ENCODE data around the gene GADD45G.

The GADD45G gene

DNA sequence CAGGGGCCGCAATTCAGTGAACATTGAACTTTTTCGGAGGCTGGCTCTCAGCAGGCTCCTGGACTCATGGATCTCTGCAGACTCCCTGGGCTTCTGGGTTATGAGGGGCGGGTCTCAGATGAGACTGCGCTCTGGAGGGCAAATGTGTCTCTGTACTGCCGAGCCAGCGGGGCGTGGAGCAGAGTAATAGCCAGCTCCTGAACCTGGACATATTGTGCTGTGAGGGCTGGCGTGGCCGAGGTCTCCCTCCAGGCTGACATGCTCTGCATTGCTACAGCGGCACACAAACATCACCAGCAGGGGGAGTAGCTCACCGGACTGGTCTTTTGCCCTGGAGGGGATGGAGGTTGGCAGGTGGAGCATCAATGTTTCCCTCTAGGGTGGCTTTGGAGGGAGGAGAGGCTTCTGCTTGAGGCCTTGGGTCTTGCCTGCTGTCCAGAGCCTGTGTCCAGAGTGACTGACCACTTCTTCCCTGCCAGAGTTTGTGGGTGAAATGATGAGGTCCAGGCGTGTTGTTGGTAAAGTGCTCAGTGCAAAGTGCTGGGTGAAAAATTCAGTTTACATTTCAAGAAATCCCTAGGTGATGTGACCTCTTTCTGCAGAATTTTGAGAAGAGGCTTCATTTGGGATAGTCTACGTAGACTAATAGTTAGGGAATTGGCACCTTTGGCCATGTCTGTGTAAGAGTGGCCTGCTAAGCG is 10.9 kb upstream of the GADD45G start:
- Histone ChIP-seq H3K9me3 (ENCODE audit: control insufficient read depth in 2 of 2, low read length in 2 of 2) (no peaks in the 10 kb centered on the region), H3K27ac (ENCODE audit: low read length) (no peak overlapping the region), H3K4me1 (ENCODE audit: control insufficient read depth, insufficient read depth, low read length) (no peaks in the 10 kb centered on the region), H3K9ac (ENCODE audit: low read length in 2 of 2) (no peak overlapping the region), H3K36me3 (ENCODE audit: control insufficient read depth in 2 of 2, insufficient read depth in 2 of 2, low read length in 2 of 2) (no peaks in the 10 kb centered on the region), H3K27me3 (ENCODE audit: control insufficient read depth in 1 of 2, insufficient read depth in 2 of 2, low read length in 2 of 2) (no peaks in the 10 kb centered on the region), H3K4me3 (ENCODE audit: low read length in 2 of 2) (no peak overlapping the region)

DNA sequence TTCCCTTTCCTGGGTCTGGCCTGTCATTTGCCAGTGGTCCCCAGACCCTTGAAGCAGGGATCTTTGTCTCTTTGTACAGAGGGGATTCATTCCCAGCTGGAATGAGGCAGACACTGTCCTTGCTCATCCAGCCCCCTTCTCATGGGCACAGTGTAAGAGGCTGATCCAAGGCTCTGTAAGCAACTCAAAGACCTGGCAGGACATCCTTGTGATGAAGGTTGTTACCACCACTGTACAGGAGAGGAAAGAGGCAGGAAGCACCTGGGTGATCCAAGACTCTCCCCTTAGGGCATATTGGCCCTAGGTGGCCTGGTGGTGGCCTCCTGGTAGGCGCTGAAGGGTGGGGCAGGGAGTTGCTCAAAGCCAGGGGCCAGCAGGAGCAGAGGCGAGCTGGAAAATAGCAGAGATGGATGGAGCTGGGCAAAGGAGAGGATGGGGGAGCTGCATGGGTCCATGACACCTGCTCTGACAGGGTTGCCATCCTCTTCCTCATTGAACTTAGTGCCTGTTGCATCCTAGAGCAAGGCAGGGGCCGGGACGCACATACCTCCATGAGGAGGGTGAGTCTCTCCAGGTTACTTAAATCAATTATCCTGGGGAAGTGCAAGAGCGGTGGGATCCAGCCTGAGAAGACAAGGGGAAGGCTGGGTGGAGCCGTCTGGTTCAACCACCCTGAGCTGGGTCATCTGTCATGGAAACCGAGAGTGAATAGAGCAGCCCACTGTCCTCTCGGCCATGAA is 9.8 kb upstream of the GADD45G start:
- no peaks in the 10 kb centered on the region for H3K27me3 ChIP-seq (ENCODE audit: control insufficient read depth in 1 of 2, insufficient read depth in 2 of 2, low read length in 2 of 2)
- no peak overlapping the region for H3K4me3 ChIP-seq (ENCODE audit: low read length in 2 of 2)
- no peaks in the 10 kb centered on the region for H3K4me1 ChIP-seq (ENCODE audit: control insufficient read depth, insufficient read depth, low read length)
- H3K36me3 ChIP-seq (ENCODE audit: control insufficient read depth in 2 of 2, insufficient read depth in 2 of 2, low read length in 2 of 2), result no peaks in the 10 kb centered on the region
- no peak overlapping the region for H3K9ac ChIP-seq (ENCODE audit: low read length in 2 of 2)
- no peaks in the 10 kb centered on the region for H3K9me3 ChIP-seq (ENCODE audit: control insufficient read depth in 2 of 2, low read length in 2 of 2)
- H3K27ac ChIP-seq (ENCODE audit: low read length), result no peak overlapping the region

DNA sequence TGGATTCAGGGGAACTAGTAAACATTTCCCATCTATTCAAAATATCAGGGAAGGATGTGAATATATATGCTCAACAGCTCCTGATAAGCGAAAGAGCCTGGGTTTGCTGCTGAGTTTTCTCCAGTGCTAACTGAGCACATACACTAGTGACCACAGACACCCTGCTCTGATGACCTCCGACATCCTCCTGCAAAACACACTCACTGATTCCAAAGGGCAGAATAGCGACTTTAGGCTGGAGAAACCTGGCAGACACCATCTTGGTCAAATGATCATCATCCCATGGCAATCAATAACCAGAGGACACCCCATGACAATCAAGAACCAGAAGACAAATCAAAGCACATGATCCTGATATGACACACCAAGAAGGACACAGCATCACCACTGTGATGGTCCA is 9.2 kb upstream of the GADD45G start:
- no peak overlapping the region for H3K27ac ChIP-seq (ENCODE audit: low read length)
- H3K36me3 ChIP-seq (ENCODE audit: control insufficient read depth in 2 of 2, insufficient read depth in 2 of 2, low read length in 2 of 2), result no peaks in the 10 kb centered on the region
- no peak overlapping the region for H3K9ac ChIP-seq (ENCODE audit: low read length in 2 of 2)
- no peaks in the 10 kb centered on the region for H3K27me3 ChIP-seq (ENCODE audit: control insufficient read depth in 1 of 2, insufficient read depth in 2 of 2, low read length in 2 of 2)
- no peaks in the 10 kb centered on the region for H3K9me3 ChIP-seq (ENCODE audit: control insufficient read depth in 2 of 2, low read length in 2 of 2)
- H3K4me3 ChIP-seq (ENCODE audit: low read length in 2 of 2), result no peak overlapping the region
- no peaks in the 10 kb centered on the region for H3K4me1 ChIP-seq (ENCODE audit: control insufficient read depth, insufficient read depth, low read length)

DNA sequence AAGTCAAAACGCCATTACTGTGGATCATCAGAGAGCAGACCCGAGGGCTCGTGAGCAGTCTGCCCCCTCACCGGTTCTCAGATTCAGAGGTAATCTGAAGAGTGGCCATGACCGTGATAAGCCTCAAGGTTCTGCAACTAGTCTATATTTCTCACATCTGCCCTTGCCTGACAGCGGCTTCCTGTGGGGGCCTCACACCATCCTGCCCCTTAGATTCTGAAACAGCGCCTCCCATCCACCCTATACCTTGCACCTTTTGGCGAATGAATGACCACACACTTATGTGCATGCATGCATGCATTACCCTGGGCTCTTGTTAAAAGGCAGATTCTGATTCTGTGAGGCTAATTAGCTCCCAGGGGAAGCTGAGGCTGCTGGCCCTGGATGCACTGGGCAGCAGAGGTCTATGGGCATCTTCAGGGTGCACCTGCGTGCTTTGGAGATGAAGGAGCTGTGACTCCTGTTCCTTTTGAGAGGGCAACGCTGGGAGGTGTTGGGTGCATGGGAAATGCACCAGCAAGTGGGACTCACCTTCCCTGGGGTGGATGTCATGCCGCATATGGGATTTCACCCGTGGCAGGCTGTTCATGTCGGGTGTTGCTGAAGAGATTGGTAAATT is 7.8 kb upstream of the GADD45G start:
- Histone ChIP-seq H3K36me3 (ENCODE audit: control insufficient read depth in 2 of 2, insufficient read depth in 2 of 2, low read length in 2 of 2) (no peaks in the 10 kb centered on the region), H3K9ac (ENCODE audit: low read length in 2 of 2) (no peak overlapping the region), H3K9me3 (ENCODE audit: control insufficient read depth in 2 of 2, low read length in 2 of 2) (no peaks in the 10 kb centered on the region), H3K4me3 (ENCODE audit: low read length in 2 of 2) (no peak overlapping the region), H3K27ac (ENCODE audit: low read length) (no peak overlapping the region), H3K4me1 (ENCODE audit: control insufficient read depth, insufficient read depth, low read length) (no peaks in the 10 kb centered on the region), H3K27me3 (ENCODE audit: control insufficient read depth in 1 of 2, insufficient read depth in 2 of 2, low read length in 2 of 2) (no peaks in the 10 kb centered on the region)

DNA sequence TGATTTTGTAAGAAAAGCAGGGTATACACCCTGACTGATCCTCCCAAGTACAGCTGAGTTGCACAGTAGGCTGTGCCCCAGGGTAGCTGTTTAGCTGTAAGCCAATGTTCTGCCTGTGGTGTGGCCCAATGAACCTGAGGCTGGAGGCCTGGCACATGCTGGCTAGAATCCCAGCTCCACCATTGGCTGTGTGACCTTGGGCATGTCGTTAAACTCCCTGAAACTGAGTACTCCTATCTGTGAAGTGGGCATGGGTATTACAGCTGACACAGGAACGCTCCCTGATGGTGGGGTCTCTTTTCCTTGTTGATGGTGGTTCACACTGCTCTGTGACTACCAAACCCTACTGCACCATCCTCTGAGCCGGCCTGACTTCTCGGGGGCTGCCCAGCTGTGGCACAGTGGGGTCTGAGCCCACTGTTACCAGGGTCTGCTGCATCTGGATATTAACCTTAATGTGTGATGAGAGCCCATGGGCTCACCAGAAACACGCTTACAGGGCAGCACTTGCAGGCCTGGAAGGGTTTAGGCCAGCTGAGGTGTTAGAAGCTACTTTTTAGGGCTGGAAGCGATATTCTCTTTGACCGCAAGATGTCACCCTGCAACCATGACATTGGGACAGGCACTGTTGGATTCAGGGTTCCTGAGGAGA is 7.0 kb upstream of the GADD45G start:
- Histone ChIP-seq H3K4me1 (ENCODE audit: control insufficient read depth, insufficient read depth, low read length) (peaks cover under 1% of the 10 kb centered on the region), H3K9me3 (ENCODE audit: control insufficient read depth in 2 of 2, low read length in 2 of 2) (no peaks in the 10 kb centered on the region), H3K9ac (ENCODE audit: low read length in 2 of 2) (no peak overlapping the region), H3K4me3 (ENCODE audit: low read length in 2 of 2) (no peak overlapping the region), H3K27ac (ENCODE audit: low read length) (no peak overlapping the region), H3K36me3 (ENCODE audit: control insufficient read depth in 2 of 2, insufficient read depth in 2 of 2, low read length in 2 of 2) (no peaks in the 10 kb centered on the region), H3K27me3 (ENCODE audit: control insufficient read depth in 1 of 2, insufficient read depth in 2 of 2, low read length in 2 of 2) (no peaks in the 10 kb centered on the region)

DNA sequence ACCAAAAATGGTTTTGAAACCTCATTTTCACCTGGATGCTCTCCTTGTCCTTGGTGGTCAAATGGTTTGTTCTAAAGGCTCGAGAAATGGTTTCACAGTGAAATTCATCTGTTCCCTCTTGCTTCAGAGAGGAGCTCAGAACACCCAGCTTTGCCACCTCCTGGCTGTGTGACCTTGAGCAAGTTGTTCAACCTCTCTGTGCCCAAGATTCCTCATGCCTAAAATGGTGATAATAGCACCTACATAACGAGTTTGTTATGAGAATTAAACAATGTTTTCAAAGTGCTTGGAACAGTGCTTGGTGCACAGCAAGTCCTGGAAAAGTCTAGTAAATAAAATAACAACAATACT is 6.5 kb upstream of the GADD45G start:
- H3K36me3 ChIP-seq (ENCODE audit: control insufficient read depth in 2 of 2, insufficient read depth in 2 of 2, low read length in 2 of 2), result no peaks in the 10 kb centered on the region
- H3K4me3 ChIP-seq (ENCODE audit: low read length in 2 of 2), result no peak overlapping the region
- no peaks in the 10 kb centered on the region for H3K27me3 ChIP-seq (ENCODE audit: control insufficient read depth in 1 of 2, insufficient read depth in 2 of 2, low read length in 2 of 2)
- H3K27ac ChIP-seq (ENCODE audit: low read length), result no peak overlapping the region
- no peak overlapping the region for H3K9ac ChIP-seq (ENCODE audit: low read length in 2 of 2)
- H3K9me3 ChIP-seq (ENCODE audit: control insufficient read depth in 2 of 2, low read length in 2 of 2), result no peaks in the 10 kb centered on the region
- H3K4me1 ChIP-seq (ENCODE audit: control insufficient read depth, insufficient read depth, low read length), result peaks cover 5% of the 10 kb centered on the region

DNA sequence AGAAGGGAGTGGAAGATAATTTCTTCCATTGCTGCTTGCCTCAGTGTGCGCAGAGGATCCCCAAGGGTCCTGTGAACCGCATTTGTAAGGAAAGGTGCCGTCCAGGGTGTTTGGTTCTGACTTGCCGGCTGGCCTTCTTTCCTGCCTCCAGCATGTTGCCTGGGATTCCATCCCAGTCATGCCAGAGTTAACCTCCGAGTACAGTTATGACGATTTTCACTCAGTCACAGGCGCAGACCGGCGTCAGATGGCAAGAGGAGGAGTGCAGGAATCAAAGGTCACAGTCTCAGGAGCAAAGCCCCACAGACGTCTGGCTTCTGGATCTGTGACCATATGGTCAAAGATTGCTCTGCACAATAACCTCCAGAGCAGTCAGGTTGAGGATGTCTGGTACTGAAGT is 5.9 kb upstream of the GADD45G start:
- Histone ChIP-seq H3K9ac (ENCODE audit: low read length in 2 of 2) (no peak overlapping the region), H3K4me1 (ENCODE audit: control insufficient read depth, insufficient read depth, low read length) (peaks cover 11% of the 10 kb centered on the region), H3K36me3 (ENCODE audit: control insufficient read depth in 2 of 2, insufficient read depth in 2 of 2, low read length in 2 of 2) (no peaks in the 10 kb centered on the region), H3K4me3 (ENCODE audit: low read length in 2 of 2) (no peak overlapping the region), H3K27ac (ENCODE audit: low read length) (no peak overlapping the region), H3K27me3 (ENCODE audit: control insufficient read depth in 1 of 2, insufficient read depth in 2 of 2, low read length in 2 of 2) (no peaks in the 10 kb centered on the region), H3K9me3 (ENCODE audit: control insufficient read depth in 2 of 2, low read length in 2 of 2) (no peaks in the 10 kb centered on the region)

DNA sequence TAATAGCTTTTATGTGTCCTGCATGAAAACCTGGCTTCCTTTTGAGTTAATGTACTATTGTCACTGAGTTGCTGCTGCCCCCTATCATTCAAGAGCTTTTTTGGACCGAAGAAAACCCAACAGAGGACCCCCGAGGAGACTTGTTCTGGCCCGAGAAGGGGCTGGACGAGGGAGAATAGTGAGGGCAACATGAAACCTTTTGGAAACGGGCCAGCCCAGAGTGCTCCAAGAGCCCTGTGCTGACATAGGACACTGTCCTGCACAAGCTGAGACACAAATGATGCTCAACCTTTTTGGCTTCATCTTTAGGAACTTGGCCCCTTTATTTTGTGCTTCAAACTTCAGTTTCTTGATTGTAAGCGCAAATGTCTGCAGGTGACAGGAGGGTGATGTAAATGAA is 4.0 kb upstream of the GADD45G start:
- H3K9me3 ChIP-seq (ENCODE audit: control insufficient read depth in 2 of 2, low read length in 2 of 2), result no peaks in the 10 kb centered on the region
- no peak overlapping the region for H3K9ac ChIP-seq (ENCODE audit: low read length in 2 of 2)
- no peaks in the 10 kb centered on the region for H3K36me3 ChIP-seq (ENCODE audit: control insufficient read depth in 2 of 2, insufficient read depth in 2 of 2, low read length in 2 of 2)
- no peaks in the 10 kb centered on the region for H3K27me3 ChIP-seq (ENCODE audit: control insufficient read depth in 1 of 2, insufficient read depth in 2 of 2, low read length in 2 of 2)
- H3K4me1 ChIP-seq (ENCODE audit: control insufficient read depth, insufficient read depth, low read length), result peaks cover 21% of the 10 kb centered on the region
- H3K27ac ChIP-seq (ENCODE audit: low read length), result no peak overlapping the region
- H3K4me3 ChIP-seq (ENCODE audit: low read length in 2 of 2), result no peak overlapping the region

DNA sequence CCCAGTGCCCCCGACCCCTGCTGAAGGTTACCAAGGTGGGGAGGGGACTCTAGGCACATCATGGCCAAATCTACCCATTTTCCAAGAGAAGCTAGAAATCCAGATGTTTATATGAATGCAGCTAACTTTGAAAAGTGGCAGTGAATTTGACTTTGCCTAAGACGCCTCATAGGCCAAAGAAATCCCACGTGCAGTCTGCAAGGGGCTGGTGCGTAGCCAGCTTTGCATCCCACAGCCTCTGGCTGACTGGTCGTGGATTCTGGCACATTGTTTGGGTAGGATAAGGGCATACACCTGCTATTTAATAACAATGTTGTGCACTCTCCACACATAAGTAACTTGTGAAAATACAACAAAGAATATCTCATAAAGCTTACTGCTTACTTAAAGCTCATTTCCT is 3.5 kb upstream of the GADD45G start:
- H3K4me1 ChIP-seq (ENCODE audit: control insufficient read depth, insufficient read depth, low read length), result peaks cover 24% of the 10 kb centered on the region
- H3K9ac ChIP-seq (ENCODE audit: low read length in 2 of 2), result no peak overlapping the region
- no peaks in the 10 kb centered on the region for H3K9me3 ChIP-seq (ENCODE audit: control insufficient read depth in 2 of 2, low read length in 2 of 2)
- H3K27ac ChIP-seq (ENCODE audit: low read length), result no peak overlapping the region
- H3K27me3 ChIP-seq (ENCODE audit: control insufficient read depth in 1 of 2, insufficient read depth in 2 of 2, low read length in 2 of 2), result no peaks in the 10 kb centered on the region
- H3K36me3 ChIP-seq (ENCODE audit: control insufficient read depth in 2 of 2, insufficient read depth in 2 of 2, low read length in 2 of 2), result no peaks in the 10 kb centered on the region
- H3K4me3 ChIP-seq (ENCODE audit: low read length in 2 of 2), result no peak overlapping the region

DNA sequence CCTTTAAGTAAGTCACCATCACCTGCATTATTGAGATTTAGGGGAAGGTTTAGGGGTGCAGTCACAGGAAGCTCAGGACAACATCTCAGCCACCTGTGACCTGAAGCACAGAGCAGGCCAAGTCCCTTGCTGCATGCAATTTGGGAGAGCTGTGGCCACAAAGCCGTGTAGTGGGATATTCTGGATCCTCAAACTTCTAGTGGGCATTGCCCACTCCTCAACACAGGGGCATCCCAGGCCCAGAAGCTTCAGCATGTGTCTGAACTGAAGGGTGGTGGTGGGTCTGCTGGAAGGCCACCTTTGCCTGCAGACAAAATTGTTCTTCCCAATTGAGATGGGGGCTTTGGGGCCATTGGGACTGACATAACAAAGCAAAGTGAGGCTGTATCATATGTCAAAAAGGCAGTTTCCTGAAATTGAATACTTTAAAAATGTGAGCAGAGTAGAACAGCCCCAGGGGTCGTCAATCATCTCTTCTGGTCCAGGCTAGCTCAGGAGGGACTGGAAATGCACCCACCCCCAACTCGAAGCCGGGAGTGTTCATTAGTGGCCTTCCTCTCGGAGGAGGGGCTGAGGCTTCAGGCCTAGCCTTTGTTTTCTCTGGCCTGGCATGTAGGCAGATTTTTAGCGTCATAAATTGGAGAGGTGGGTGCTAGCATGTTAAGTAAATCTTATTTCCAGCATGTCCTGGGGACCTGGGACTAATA is 2.8 kb upstream of the GADD45G start:
- Histone ChIP-seq H3K4me1 (ENCODE audit: control insufficient read depth, insufficient read depth, low read length) (peaks cover 31% of the 10 kb centered on the region), H3K36me3 (ENCODE audit: control insufficient read depth in 2 of 2, insufficient read depth in 2 of 2, low read length in 2 of 2) (no peaks in the 10 kb centered on the region), H3K27me3 (ENCODE audit: control insufficient read depth in 1 of 2, insufficient read depth in 2 of 2, low read length in 2 of 2) (no peaks in the 10 kb centered on the region), H3K9me3 (ENCODE audit: control insufficient read depth in 2 of 2, low read length in 2 of 2) (no peaks in the 10 kb centered on the region), H3K9ac (ENCODE audit: low read length in 2 of 2) (no peak overlapping the region), H3K27ac (ENCODE audit: low read length) (no peak overlapping the region), H3K4me3 (ENCODE audit: low read length in 2 of 2) (no peak overlapping the region)

Data from stomach smooth muscle (tissue), 2 donors.